Heart left ventricle (tissue), 16 donors: ENCODE results near the gene DNAH5. TPM values are rescaled to one million over a fixed set of nuclear protein-coding genes. Genes with fewer than 3 reads are reported as not detected.
"Not testable (repeated sequence)": the region's sequence is repeated elsewhere in the genome, so short reads cannot be mapped to it uniquely, and the experiment has no call there.

Experiments
- ATAC-seq, 4 donors: fragments of 200-7000 bp; cut with Tn5 transposase; one replicate each; pipeline ENCODE4 v1.9.1; 2020 to 2022; ENCODE audit warnings: moderate library complexity in 4 of 4, mild to moderate bottlenecking in 3 of 4, moderate number of reproducible peaks in 1 of 4
- DNase-seq, 5 donors: peaks; one replicate each; pipeline ENCODE4 v3.0.0-alpha.2; 2020
- H3K27ac ChIP-seq, 12 donors: fragments of 200-600 bp; sonication (generic) in 4 of 12; one replicate each; pipeline versions ENCODE4 v1.5.0 to v1.8.0; 2016 to 2022; ENCODE audit warnings: mild to moderate bottlenecking in 2 of 12
- H3K27me3 ChIP-seq, 9 donors: fragments of 200-600 bp; sonication (generic) in 2 of 9; one replicate each; pipeline versions ENCODE4 v1.5.1 to v1.8.0; 2016 to 2022; ENCODE audit warnings: mild to moderate bottlenecking in 3 of 9
- H3K36me3 ChIP-seq, 9 donors: fragments of 200-600 bp; sonication (generic) in 2 of 9; one replicate each; pipeline versions ENCODE4 v1.5.0 to v1.8.0; 2018 to 2022; ENCODE audit warnings: mild to moderate bottlenecking in 2 of 9
- H3K4me1 ChIP-seq, 12 donors: fragments of 200-600 bp; sonication (generic) in 4 of 12; one replicate each; pipeline versions ENCODE4 v1.5.0 to v1.8.0; 2016 to 2022; ENCODE audit warnings: mild to moderate bottlenecking in 3 of 12
- H3K4me3 ChIP-seq, 12 donors: fragments of 200-600 bp; sonication (generic) in 4 of 12; one replicate each; pipeline versions ENCODE4 v1.5.0 to v1.8.0; 2017 to 2022; ENCODE audit warnings: mild to moderate bottlenecking in 9 of 12, moderate library complexity in 4 of 12
- H3K9me3 ChIP-seq, 12 donors: fragments of 200-600 bp; sonication (generic) in 4 of 12; one replicate each; pipeline versions ENCODE4 v1.5.0 to v1.8.0; 2016 to 2022; ENCODE audit warnings: mild to moderate bottlenecking in 1 of 12
- POLR2A ChIP-seq, 2 donors: fragments of 450-650 bp; IDR thresholded peaks; one replicate each; pipeline ENCODE4 v1.6.1; 2017; ENCODE audit warnings: antibody characterized with exemption in 2 of 2, mild to moderate bottlenecking in 2 of 2, moderate library complexity in 2 of 2
- WGBS, 4 donors: extraction: QIAGEN DNeasy Blood & Tissue Kit in 2 of 4; methylation state at CpG; one replicate each; pipeline versions ENCODE4 v1.1.5 to v1.1.7; 2013 to 2018; 5-methylcytosine and 5-hydroxymethylcytosine counted together
- intact Hi-C, 10 donors: fragments of 100-400 bp; cut with DNase I; formaldehyde crosslinking; loops; one replicate each; pipeline versions ENCODE4 v1.11.1 to v1.14.2; 2022
- polyA plus RNA-seq, 2 donors: library from polyadenylated mRNA; stranded (reverse); fragments of 200-250 nt; gene quantifications; one replicate each; pipeline ENCODE4 v1.2.3, GENCODE V29; 2013
- total RNA-seq, 9 donors: library from RNA; depleted of rRNA in 2 of 9; stranded (reverse); fragments of >200 nt in 2 of 9; fragmentation: NEBNext Ultra II Directional in 3 of 9; extraction: Animal tissue kit (Norgen Biotek cat#: 25700) in 3 of 9; gene quantifications; one replicate each; pipeline versions ENCODE4 v1.1.0 to v1.2.4, GENCODE V29; 2016 to 2023
- TF ChIP-seq, protein P1 (sequence below), 12 donors: fragments of 200-600 bp; sonication (generic) in 4 of 12; IDR thresholded peaks; one replicate each; pipeline versions ENCODE4 v1.5.0 to v1.8.0; 2018 to 2022; ENCODE audit warnings: antibody characterized with exemption in 12 of 12, mild to moderate bottlenecking in 5 of 12
- donor health status: ischemic (EF 13 %, LVEDD 7.1; RV severe dilation, severe dysfunction).
- donor health status: healthy with polysubstance abuse.
- donor health status: DM: no; HTN: yes; CAD: no.
- donor health status: DM: no; HTN: no; CAD: no.
- donor health status: ischemic (EF 25% LVEDD 6.9; RV normal size, moderate dysfunction).
- donor health status: ischemic (EF 25% LVEDD 5.7; RV mildly dilated, moderate dysfunction).
- donor health status: healthy.
- donor health status: DM: yes; HTN: yes; CAD: no.
- donor health status: ischemic (EF 35%, LVEDD 5.7; RV mildly dilated, moderate dysfunction).
- donor health status: nonischemic (EF 11% LVEDD 7.7; RV severe dilation, severe dysfunction).
- donor health status: DM: yes; HTN: yes; CAD: no.
- donor health status: PGD.
- donor health status: ischemic (EF 29% LVEDD 5.4; RV normal size, mild dysfunction).
- donor health status: nonischemic (EF 23%, LVEDD 6.1; RV moderate dilation, normal function).

Gene DNAH5
- total and polyA plus RNA-seq, 11 donors = 0.03 to 0.46 (median 0.16) TPM

- WGBS, 4 donors = 80 to 89% (median 85%) methylated on average over 1 of the region's 1 CpG
- Histone ChIP-seq H3K27me3 (no peaks in the 10 kb centered on the region), H3K4me3 (no peak overlapping the region), H3K4me1 (no peaks in the 10 kb centered on the region), H3K9me3 (no peaks in the 10 kb centered on the region), H3K36me3 (no peaks in the 10 kb centered on the region), H3K27ac (no peak overlapping the region)
- no peak for ATAC-seq
- DNase-seq = no peak
- TF ChIP-seq POLR2A (IDR thresholded peaks at IDR 0.05) = no peak
- TF ChIP-seq, protein P1, sequence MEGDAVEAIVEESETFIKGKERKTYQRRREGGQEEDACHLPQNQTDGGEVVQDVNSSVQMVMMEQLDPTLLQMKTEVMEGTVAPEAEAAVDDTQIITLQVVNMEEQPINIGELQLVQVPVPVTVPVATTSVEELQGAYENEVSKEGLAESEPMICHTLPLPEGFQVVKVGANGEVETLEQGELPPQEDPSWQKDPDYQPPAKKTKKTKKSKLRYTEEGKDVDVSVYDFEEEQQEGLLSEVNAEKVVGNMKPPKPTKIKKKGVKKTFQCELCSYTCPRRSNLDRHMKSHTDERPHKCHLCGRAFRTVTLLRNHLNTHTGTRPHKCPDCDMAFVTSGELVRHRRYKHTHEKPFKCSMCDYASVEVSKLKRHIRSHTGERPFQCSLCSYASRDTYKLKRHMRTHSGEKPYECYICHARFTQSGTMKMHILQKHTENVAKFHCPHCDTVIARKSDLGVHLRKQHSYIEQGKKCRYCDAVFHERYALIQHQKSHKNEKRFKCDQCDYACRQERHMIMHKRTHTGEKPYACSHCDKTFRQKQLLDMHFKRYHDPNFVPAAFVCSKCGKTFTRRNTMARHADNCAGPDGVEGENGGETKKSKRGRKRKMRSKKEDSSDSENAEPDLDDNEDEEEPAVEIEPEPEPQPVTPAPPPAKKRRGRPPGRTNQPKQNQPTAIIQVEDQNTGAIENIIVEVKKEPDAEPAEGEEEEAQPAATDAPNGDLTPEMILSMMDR (IDR thresholded peaks at IDR 0.05) = no peak
- intact Hi-C loops = no loop called here
Observed at GRCh38 chr5:13814301-13814700, 130.2 kb downstream of the DNAH5 start.

- TF ChIP-seq, protein P1 (IDR thresholded peaks at IDR 0.05) = no peak
- TF ChIP-seq POLR2A (IDR thresholded peaks at IDR 0.05) = no peak
- Histone ChIP-seq H3K9me3 (no peaks in the 10 kb centered on the region), H3K27me3 (no peaks in the 10 kb centered on the region), H3K27ac (no peak overlapping the region), H3K4me1 (no peaks in the 10 kb centered on the region), H3K36me3 (no peaks in the 10 kb centered on the region), H3K4me3 (no peak overlapping the region)
- intact Hi-C loops = no loop called here
- ATAC-seq (no peak), DNase-seq (no peak)
- WGBS, 4 donors = 56 to 68% (median 58%) methylated on average over 30 of the region's 30 CpGs
Observed at GRCh38 chr5:13809921-13810320, 134.6 kb downstream of the DNAH5 start.

GRCh38 chr5:13804336-13804735, 140.2 kb downstream of the DNAH5 start:
- Histone ChIP-seq H3K36me3 (no peaks in the 10 kb centered on the region), H3K27me3 (no peaks in the 10 kb centered on the region), H3K4me3 (no peak overlapping the region), H3K27ac (no peak overlapping the region), H3K4me1 (no peaks in the 10 kb centered on the region), H3K9me3 (no peaks in the 10 kb centered on the region)
- intact Hi-C loops = no loop called here
- no peak for DNase-seq
- no peak for ATAC-seq
- no peak for TF ChIP-seq POLR2A (IDR thresholded peaks at IDR 0.05)
- TF ChIP-seq, protein P1 (IDR thresholded peaks at IDR 0.05) = no peak
- 77 to 84% (median 78%) methylated on average over 5 of the region's 5 CpGs for WGBS, 4 donors

DNA sequence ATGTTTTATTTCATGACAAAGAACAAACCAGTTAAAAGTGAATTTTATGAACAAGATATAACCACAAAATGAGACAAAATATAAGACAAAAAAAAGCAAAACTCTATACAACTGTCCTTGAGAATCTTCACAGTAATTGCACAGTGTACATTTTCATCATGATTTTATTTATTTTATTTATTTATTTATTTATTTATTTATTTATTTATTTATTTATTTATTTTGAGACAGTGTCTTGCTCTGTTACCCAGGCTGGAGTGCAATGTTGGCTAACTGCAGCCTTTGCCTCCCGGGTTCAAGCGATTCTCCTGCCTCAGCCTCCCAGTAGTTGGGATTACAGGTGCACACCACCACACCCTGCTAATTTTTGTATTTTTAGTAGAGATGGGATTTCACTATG, 145.9 kb downstream of the DNAH5 start:
- H3K9me3 ChIP-seq, H3K27ac ChIP-seq, intact Hi-C loops, H3K4me3 ChIP-seq, H3K27me3 ChIP-seq, DNase-seq, H3K36me3 ChIP-seq, H3K4me1 ChIP-seq, ATAC-seq: not testable (repeated sequence)
- 92 to 98% (median 94%) methylated on average over 2 of the region's 2 CpGs for WGBS, 4 donors

DNA sequence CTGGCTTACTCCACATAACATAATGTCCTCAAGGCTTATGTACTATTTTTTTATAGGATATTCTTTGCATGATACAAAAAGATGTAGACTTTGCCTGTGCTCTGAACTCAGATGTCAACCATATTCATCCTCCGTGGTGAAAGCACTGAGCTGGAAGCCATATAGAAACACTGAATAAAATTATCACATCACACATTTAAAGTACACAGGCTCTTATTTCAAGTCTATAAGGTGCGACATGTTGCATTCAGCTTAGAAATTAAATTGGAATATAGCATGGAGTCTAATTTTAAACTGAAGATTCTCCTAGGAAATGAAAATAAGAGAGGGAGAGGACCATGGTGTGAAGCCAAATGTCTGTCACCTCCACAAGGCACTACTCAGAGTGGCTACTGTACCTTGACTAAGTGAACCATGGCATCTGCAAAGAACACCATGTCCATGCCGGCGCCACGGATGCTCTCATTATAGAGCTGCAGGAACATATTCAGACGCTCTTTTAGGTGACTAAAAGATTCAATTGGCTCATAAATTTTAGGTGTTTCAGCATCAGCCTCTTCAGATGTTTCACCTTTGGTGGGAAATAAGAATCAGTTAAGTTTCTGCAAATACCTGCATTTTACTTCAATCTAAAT, 158.6 kb downstream of the DNAH5 start:
- Histone ChIP-seq H3K9me3 (peaks cover 0 to 7% (median 0%) of the 10 kb centered on the region in 12 donors), H3K27me3 (no peaks in the 10 kb centered on the region), H3K4me1 (no peaks in the 10 kb centered on the region), H3K4me3 (no peak overlapping the region), H3K27ac (no peak overlapping the region), H3K36me3 (no peaks in the 10 kb centered on the region)
- 80 to 89% (median 84%) methylated on average over 6 of the region's 6 CpGs for WGBS, 4 donors
- ATAC-seq (no peak), DNase-seq (no peak)
- intact Hi-C loops = no loop called here
- TF ChIP-seq POLR2A (IDR thresholded peaks at IDR 0.05) = no peak
- TF ChIP-seq, protein P1 (IDR thresholded peaks at IDR 0.05) = no peak
